Stimulated activated CD4-positive, alpha-beta T cell treated with anti-CD3 and anti-CD28 coated beads, TNF-alpha, amount 100 ng/mL, for 24 hours (primary cell): ENCODE measurements around the gene RPUSD2.

Experiments used
- DNase-seq, 3 experiments: peaks; one replicate each; pipeline ENCODE4 v3.0.0-alpha.2; 2020; ENCODE audit warnings: low read depth in 3 of 3

The RPUSD2 gene

GRCh38 chr15:40623361-40623760 lies 54.3 kb downstream of the RPUSD2 start:
- no peak for DNase-seq
